ENCODE measurements around the gene PSENEN.

- TF ChIP-seq CTCF (IDR thresholded peaks at IDR 0.05): no peak
- no peak for TF ChIP-seq ZFX (IDR thresholded peaks at IDR 0.05; ENCODE audit: borderline replicate concordance)
Measured at GRCh38 chr19:35775298-35776101, 30.0 kb downstream of the PSENEN start, which contains the start of gene ARHGAP33.
